AG04450 (cell line): ENCODE measurements around the gene TEC. TPM values are rescaled to one million over a fixed set of nuclear protein-coding genes. Genes with fewer than 3 reads are reported as not detected.

Experiments
- CTCF ChIA-PET: fragments of 300-600, 350-600 bp; formaldehyde crosslinking; extraction: SDS; loops from one replicate; lab custom pipeline; 2022; ENCODE audit warnings: antibody characterized with exemption, inconsistent platforms; lab: Charles Lee
- POLR2A ChIA-PET: fragments of 350-600 bp; formaldehyde crosslinking; extraction: SDS; loops from one replicate; lab custom pipeline; 2021; ENCODE audit warnings: antibody characterized with exemption, inconsistent platforms; lab: Yijun Ruan, JAX
- DNase-seq: peaks from one replicate; pipeline ENCODE4 v3.0.0-alpha.2; 2011; ENCODE audit warnings: low read depth, low spot score
- H3K27ac ChIP-seq: one replicate; pipeline ENCODE4 v1.5.1; 2012; ENCODE audit warnings: low read depth, low read length, control low read depth
- H3K27me3 ChIP-seq: one replicate; pipeline ENCODE4 v1.6.0; 2012; ENCODE audit warnings: low read length; ENCODE audit not compliant: control insufficient read depth, insufficient read depth
- H3K4me3 ChIP-seq: 2 replicates; pipeline ENCODE4 v1.5.1; 2011; ENCODE audit warnings: mild to moderate bottlenecking, low read depth, low read length, control low read depth
- H3K9me3 ChIP-seq: 2 replicates; pipeline ENCODE4 v1.5.1; 2012; ENCODE audit warnings: low read length; ENCODE audit not compliant: control insufficient read depth, insufficient read depth
- polyA plus RNA-seq: library from polyadenylated mRNA; depleted of rRNA; stranded (reverse); fragments of >200 nt; gene quantifications from 2 replicates; pipeline ENCODE4 v1.2.3, GENCODE V29; 2011
- TF ChIP-seq, protein P1 (sequence below): IDR thresholded peaks from 2 replicates; pipeline ENCODE4 v1.5.1; 2011; ENCODE audit warnings: low read depth, low read length, control low read depth, inconsistent platforms

Gene TEC
- polyA plus RNA-seq, 1 experiment, result 0.21 TPM

DNA sequence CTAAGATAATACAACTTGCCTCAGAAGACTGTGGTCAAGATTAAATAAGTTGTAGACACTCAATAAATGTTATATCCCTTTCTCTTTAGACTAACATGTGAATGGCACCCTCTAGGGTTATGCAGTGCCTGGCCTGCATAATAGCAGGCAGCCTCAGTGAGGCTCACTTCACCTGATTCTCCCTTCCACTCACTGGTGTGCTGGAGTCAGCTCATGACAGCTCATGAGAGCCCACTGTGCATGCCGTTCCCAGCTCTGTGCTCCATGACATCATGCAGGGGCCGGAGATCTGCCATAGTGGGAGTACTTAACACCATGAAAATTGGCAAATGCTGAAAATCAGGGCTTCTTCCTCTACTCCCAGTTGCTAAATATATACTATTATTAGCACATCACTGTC lies 64.5 kb downstream of the TEC start:
- Histone ChIP-seq H3K27ac (no peak overlapping the region), H3K27me3 (peaks cover 5% of the 10 kb centered on the region), H3K4me3 (no peak overlapping the region), H3K9me3 (no peaks in the 10 kb centered on the region)
- CTCF ChIA-PET, result interaction anchor here (0.8 kb wide), 1 partner anchor 12 kb away, joined by 3 read pairs; no protein-coding TSS in a partner anchor
- TF ChIP-seq, protein P1, sequence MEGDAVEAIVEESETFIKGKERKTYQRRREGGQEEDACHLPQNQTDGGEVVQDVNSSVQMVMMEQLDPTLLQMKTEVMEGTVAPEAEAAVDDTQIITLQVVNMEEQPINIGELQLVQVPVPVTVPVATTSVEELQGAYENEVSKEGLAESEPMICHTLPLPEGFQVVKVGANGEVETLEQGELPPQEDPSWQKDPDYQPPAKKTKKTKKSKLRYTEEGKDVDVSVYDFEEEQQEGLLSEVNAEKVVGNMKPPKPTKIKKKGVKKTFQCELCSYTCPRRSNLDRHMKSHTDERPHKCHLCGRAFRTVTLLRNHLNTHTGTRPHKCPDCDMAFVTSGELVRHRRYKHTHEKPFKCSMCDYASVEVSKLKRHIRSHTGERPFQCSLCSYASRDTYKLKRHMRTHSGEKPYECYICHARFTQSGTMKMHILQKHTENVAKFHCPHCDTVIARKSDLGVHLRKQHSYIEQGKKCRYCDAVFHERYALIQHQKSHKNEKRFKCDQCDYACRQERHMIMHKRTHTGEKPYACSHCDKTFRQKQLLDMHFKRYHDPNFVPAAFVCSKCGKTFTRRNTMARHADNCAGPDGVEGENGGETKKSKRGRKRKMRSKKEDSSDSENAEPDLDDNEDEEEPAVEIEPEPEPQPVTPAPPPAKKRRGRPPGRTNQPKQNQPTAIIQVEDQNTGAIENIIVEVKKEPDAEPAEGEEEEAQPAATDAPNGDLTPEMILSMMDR, result no peak
- DNase-seq, result no peak
- POLR2A ChIA-PET, result no interaction called here

DNA sequence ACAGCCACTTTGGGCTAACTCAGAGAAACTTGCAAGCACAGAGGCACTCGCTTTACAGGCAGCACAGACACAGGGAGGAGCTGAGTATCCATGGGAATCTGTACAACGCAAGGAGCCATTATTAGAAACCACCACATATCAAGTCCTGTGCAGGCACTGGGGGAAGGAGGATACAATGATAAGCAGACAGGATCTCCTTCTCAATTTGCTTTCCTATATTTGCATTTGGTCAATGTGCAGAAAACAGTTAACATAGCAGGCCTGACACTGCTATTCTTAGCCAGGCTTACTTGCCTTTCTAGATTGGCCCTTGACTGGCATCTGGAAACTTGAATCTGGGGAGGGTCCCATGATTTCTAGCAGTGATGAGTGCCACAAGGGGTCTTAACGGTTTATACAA lies 65.8 kb downstream of the TEC start:
- Histone ChIP-seq H3K9me3 (no peaks in the 10 kb centered on the region), H3K27ac (no peak overlapping the region), H3K27me3 (peaks cover 5% of the 10 kb centered on the region), H3K4me3 (no peak overlapping the region)
- TF ChIP-seq, protein P1, result no peak
- CTCF ChIA-PET, result interaction anchor here (0.7 kb wide), 1 partner anchor 200 kb away, joined by 3 read pairs; no protein-coding TSS in a partner anchor
- DNase-seq, result no peak
- POLR2A ChIA-PET, result no interaction called here

DNA sequence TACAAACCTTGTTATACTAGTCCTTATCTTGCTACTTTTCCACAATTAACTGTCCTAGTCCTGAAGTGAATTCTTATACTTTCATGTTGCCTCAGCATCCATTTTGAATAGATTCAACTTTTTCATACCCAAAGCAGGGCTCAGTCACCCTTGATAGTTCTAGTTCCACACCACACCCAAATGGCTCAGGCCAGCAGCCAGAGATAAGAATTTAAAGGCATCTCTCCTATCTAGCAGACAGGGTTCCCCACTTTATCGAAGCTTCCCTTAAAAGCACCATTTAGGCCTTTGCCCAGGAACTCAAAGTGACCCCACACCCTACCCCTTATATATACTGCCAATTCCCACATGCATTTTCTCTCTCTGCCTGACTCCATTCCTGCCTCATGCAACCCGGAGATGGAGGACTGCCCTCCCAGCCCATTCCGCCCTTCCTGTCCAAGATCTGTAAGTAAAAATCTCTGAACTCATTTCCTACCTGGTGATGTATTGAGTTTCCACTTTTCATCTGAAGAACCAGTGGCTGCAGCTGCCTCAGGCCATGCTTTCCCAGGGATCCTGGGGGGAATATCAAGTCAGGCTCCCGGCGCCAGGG lies 71.9 kb downstream of the TEC start:
- TF ChIP-seq, protein P1, result no peak
- Histone ChIP-seq H3K4me3 (no peak overlapping the region), H3K27ac (no peak overlapping the region), H3K9me3 (no peaks in the 10 kb centered on the region), H3K27me3 (peaks cover 5% of the 10 kb centered on the region)
- POLR2A ChIA-PET, result no interaction called here
- DNase-seq, result no peak
- CTCF ChIA-PET, result no interaction called here

DNA sequence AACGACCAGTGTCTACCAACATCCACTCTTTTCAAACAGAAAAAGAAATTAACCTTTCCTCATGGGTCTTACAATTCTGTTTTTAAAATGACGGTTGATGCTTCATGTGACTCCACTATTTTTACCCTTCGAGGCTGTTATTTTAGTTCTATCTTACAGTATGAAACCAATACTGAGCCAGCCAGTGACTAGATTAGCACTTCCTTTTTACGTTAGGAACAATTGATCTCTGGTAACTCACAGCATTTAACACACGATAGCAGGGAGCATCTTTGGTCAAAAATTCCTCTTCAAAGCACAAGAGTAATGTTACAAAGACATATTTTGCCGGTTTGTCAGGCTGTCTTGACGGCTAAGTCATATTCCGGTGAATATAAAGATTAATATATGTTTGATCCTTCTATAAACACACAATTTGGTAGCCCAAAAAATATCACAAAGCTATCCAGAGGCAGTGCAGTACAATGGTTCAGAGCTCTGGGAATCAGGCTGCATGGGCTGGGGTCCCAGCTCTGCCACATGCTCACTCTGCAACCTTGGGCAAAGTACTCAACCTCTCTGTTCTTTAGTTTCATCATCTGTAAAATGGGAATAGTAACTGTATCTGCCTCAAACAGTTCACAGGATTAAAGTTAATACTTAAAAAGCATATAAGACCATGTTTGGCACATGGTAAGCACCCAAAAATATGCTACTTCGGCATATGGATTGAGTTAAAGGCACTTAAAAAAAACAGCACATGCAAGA lies 72.7 kb downstream of the TEC start:
- H3K9me3 ChIP-seq, result no peaks in the 10 kb centered on the region
- ChIA-PET POLR2A (no interaction called here), CTCF (no interaction called here)
- H3K27ac ChIP-seq, result no peak overlapping the region
- peaks cover 5% of the 10 kb centered on the region for H3K27me3 ChIP-seq
- TF ChIP-seq, protein P1, result no peak
- no peak overlapping the region for H3K4me3 ChIP-seq
- no peak for DNase-seq

DNA sequence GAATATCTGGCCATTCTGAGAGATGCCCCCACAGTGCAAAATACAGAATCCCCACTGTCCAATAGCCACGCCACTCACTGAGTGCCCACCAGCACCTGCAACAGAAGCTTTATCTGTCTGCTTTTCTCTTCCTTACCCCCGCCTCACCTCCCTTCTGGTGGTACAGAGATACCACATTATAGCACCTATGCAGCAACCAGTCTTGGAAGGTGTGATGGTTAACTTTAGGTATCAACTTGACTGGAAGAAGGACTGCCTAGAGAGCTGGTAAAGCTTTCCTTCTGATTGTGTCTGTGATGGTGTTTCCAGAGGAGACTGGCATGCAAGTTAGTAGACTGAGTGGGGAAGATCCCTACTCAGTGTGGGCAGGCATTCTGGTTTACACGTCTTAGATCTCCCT lies 73.8 kb downstream of the TEC start:
- Histone ChIP-seq H3K27ac (no peak overlapping the region), H3K27me3 (peaks cover 3% of the 10 kb centered on the region), H3K4me3 (no peak overlapping the region), H3K9me3 (no peaks in the 10 kb centered on the region)
- TF ChIP-seq, protein P1, result no peak
- POLR2A ChIA-PET, result no interaction called here
- CTCF ChIA-PET, result no interaction called here
- no peak for DNase-seq
